HepG2 (cell line): Measurements from ENCODE around the gene LMNTD1. TPM values are rescaled to one million over a fixed set of nuclear protein-coding genes. Genes with fewer than 3 reads are reported as not detected.

Source experiments
- ATAC-seq: fragments of 200-7000 bp; cut with Tn5 transposase; 3 replicates; pipeline ENCODE4 v1.9.1; 2020; ENCODE audit warnings: mild to moderate bottlenecking, moderate library complexity
- BruUV-seq: library from RNA; stranded (reverse); fragments of 400-500 nt; replicated peaks from 2 replicates; lab custom pipeline; 2021; lab: Mats Ljungman, UMichigan
- CTCF ChIA-PET: fragments of 300-600 bp; formaldehyde crosslinking; extraction: SDS; loops from one replicate; lab custom pipeline; 2021; ENCODE audit warnings: low total read pairs, inconsistent platforms, low intra/inter-chr PET ratio; lab: Yijun Ruan, JAX
- POLR2A ChIA-PET: fragments of 350-600 bp; sonication (Branson Sonifier 250); formaldehyde crosslinking; loops from one replicate; lab custom pipeline; 2020; ENCODE audit warnings: antibody characterized with exemption, inconsistent platforms; lab: Yijun Ruan, JAX
- DNase-seq: peaks from one replicate; pipeline ENCODE4 v3.0.0-alpha.2; 2015; ENCODE audit warnings: low spot score
- FAIRE-seq: peaks from 3 replicates; lab custom pipeline; 2011; peaks lifted over from hg19 to GRCh38; lab: Jason Lieb, UNC
- H2AFZ ChIP-seq: one replicate; pipeline ENCODE4 v1.6.1; 2011; ENCODE audit warnings: low read length, inconsistent platforms
- H3K27ac ChIP-seq: fragments of 300-600 bp; 3 replicates; pipeline ENCODE4 v1.8.0; 2011; ENCODE audit warnings: mixed run types, mild to moderate bottlenecking, mixed read lengths, low read length, inconsistent platforms; ENCODE audit not compliant: insufficient read depth; ENCODE audit errors: extremely low read length
- H3K27me3 ChIP-seq, 2 experiments: fragments of 200-600 bp in 1 of 2; 2 replicates in 1 of 2; 3 replicates in 1 of 2; pipeline versions ENCODE4 v1.6.0 to v1.8.0; 2011; ENCODE audit warnings: low read length in 2 of 2, mild to moderate bottlenecking in 2 of 2, moderate library complexity in 2 of 2, inconsistent platforms in 1 of 2; ENCODE audit not compliant: insufficient read depth in 2 of 2, control insufficient read depth in 1 of 2
- H3K36me3 ChIP-seq, 2 experiments: fragments of 200-600 bp in 1 of 2; replicated peaks in 1 of 2; 2 replicates in 1 of 2; 3 replicates in 1 of 2; pipeline versions ENCODE4 v1.5.1 to v1.8.0; 2011; ENCODE audit warnings: low read length in 2 of 2, inconsistent platforms in 1 of 2; ENCODE audit not compliant: insufficient read depth in 2 of 2, control insufficient read depth in 1 of 2
- H3K4me1 ChIP-seq: 2 replicates; pipeline ENCODE4 v1.5.1; 2012; ENCODE audit warnings: low read length, inconsistent platforms; ENCODE audit not compliant: insufficient read depth
- H3K4me2 ChIP-seq: 2 replicates; pipeline ENCODE4 v1.6.0; 2011; ENCODE audit warnings: low read depth, low read length, inconsistent platforms
- H3K4me3 ChIP-seq, 3 experiments: fragments of 200-600 bp in 1 of 3; sonication (generic), shearing (Covaris generic) in 1 of 3; replicated peaks in 1 of 3; 2 replicates each; pipeline ENCODE4 v1.5.1; 2011 to 2016; ENCODE audit warnings: low read length in 3 of 3, inconsistent platforms in 2 of 3, low read depth in 2 of 3, mild to moderate bottlenecking in 2 of 3, control low read depth in 1 of 3, mixed read lengths in 1 of 3; ENCODE audit not compliant: insufficient read depth in 1 of 3
- H3K79me2 ChIP-seq: one replicate; pipeline ENCODE4 v1.6.1; 2011; ENCODE audit warnings: low read length, inconsistent platforms; ENCODE audit not compliant: insufficient read depth
- H3K9ac ChIP-seq: 2 replicates; pipeline ENCODE4 v1.6.0; 2011; ENCODE audit warnings: mild to moderate bottlenecking, low read depth, low read length, inconsistent platforms; ENCODE audit not compliant: insufficient read depth
- H3K9me3 ChIP-seq: 2 replicates; pipeline ENCODE4 v1.5.1; 2012; ENCODE audit warnings: mild to moderate bottlenecking, low read length
- H4K20me1 ChIP-seq: 2 replicates; pipeline ENCODE4 v1.6.0; 2011; ENCODE audit warnings: inconsistent platforms, mild to moderate bottlenecking, low read length, moderate library complexity; ENCODE audit not compliant: insufficient read depth
- AKAP8 ChIP-seq: sonication (generic); formaldehyde crosslinking; IDR thresholded peaks from 2 replicates; pipeline ENCODE4 v1.5.1; 2020; ENCODE audit warnings: mild to moderate bottlenecking, missing genetic modification reagents
- CHCHD3 ChIP-seq: sonication (generic); formaldehyde crosslinking; IDR thresholded peaks from 2 replicates; pipeline ENCODE4 v1.8.0; 2022; ENCODE audit warnings: mild to moderate bottlenecking, missing genetic modification reagents, moderate library complexity
- EZH2 ChIP-seq: conservative IDR thresholded peaks from 2 replicates; pipeline ENCODE4 v1.6.1; 2012; ENCODE audit warnings: mild to moderate bottlenecking, low read depth, low read length, moderate library complexity
- FOXK1 ChIP-seq: sonication (generic); formaldehyde crosslinking; IDR thresholded peaks from 2 replicates; pipeline ENCODE4 v1.4.0; 2020; ENCODE audit warnings: low read depth, missing genetic modification reagents, borderline replicate concordance
- KAT2B ChIP-seq: fragments of 150-350 bp; IDR thresholded peaks from 2 replicates; pipeline ENCODE4 v1.6.1; 2014; ENCODE audit warnings: low read depth, low read length, borderline replicate concordance
- POLR2A ChIP-seq, 2 experiments: IDR thresholded peaks; 2 replicates each; pipeline ENCODE4 v1.6.1; 2011; ENCODE audit warnings: low read depth in 2 of 2, low read length in 2 of 2, mild to moderate bottlenecking in 1 of 2, moderate library complexity in 1 of 2; ENCODE audit not compliant: insufficient read depth in 1 of 2
- RNF219 ChIP-seq: sonication (generic); formaldehyde crosslinking; IDR thresholded peaks from 2 replicates; pipeline ENCODE4 v1.5.0; 2020; ENCODE audit warnings: mild to moderate bottlenecking, missing genetic modification reagents
- ZNF335 ChIP-seq: sonication (generic); formaldehyde crosslinking; IDR thresholded peaks from 2 replicates; pipeline ENCODE4 v1.4.0; 2020; ENCODE audit warnings: missing genetic modification reagents
- ZNF501 ChIP-seq: sonication (generic); formaldehyde crosslinking; IDR thresholded peaks from 2 replicates; pipeline ENCODE4 v1.5.1; 2020; ENCODE audit warnings: mild to moderate bottlenecking, moderate library complexity, missing genetic modification reagents
- ZNF766 ChIP-seq: sonication (generic); formaldehyde crosslinking; IDR thresholded peaks from 2 replicates; pipeline ENCODE4 v1.5.0; 2020; ENCODE audit warnings: missing genetic modification reagents, borderline replicate concordance
- ZSCAN12 ChIP-seq: sonication (generic); formaldehyde crosslinking; IDR thresholded peaks from 2 replicates; pipeline ENCODE4 v1.9.0; 2021; ENCODE audit warnings: mild to moderate bottlenecking, missing genetic modification reagents
- WGBS: methylation state at CpG from one replicate; pipeline ENCODE4 v1.1.6; 2017; ENCODE audit warnings: low lambda C conversion rate; 5-methylcytosine and 5-hydroxymethylcytosine counted together
- in situ Hi-C: cut with HindIII; loops from 2 replicates; pipeline ENCODE4 v1.10.0; 2017; ENCODE audit warnings: low pct_unique_long_range_greater_than_20kb; ENCODE audit not compliant: extremely low pct_ligation_motif_present
- intact Hi-C: fragments of 100-400 bp; cut with micrococcal nuclease; formaldehyde crosslinking; loops from one replicate; pipeline ENCODE4 v1.10.0; 2022; ENCODE audit not compliant: unreplicated experiment
- polyA plus RNA-seq, 8 experiments: library from polyadenylated mRNA; depleted of rRNA in 3 of 8; stranded (reverse) in 7 of 8; unstranded in 1 of 8; fragments of >200 nt; fragmentation: Illumina TruSeq in 4 of 8; extraction: Trizol in 4 of 8; gene quantifications; 2 replicates each; pipeline versions ENCODE4 v1.2.1 to v1.2.3, GENCODE V29; 2011 to 2016; ENCODE audit warnings: low read depth in 4 of 8, missing spikeins in 1 of 8, mixed read lengths in 1 of 8; ENCODE audit not compliant: insufficient read depth in 1 of 8
- total RNA-seq, 5 experiments: library from RNA; depleted of rRNA; stranded (reverse); fragments of >200 nt; fragmentation: Illumina TruSeq; extraction: Trizol; gene quantifications; 2 replicates each; pipeline ENCODE4 v1.2.3, GENCODE V29; 2016; ENCODE audit warnings: low read depth in 1 of 5

Gene LMNTD1
- total and polyA plus RNA-seq, 2 of the 13 experiments (the other 11 are each of a cell fraction or from before 2014, with no cell fraction given): not detected

GRCh38 chr12:25504744-25505143 lies 48.3 kb downstream of the LMNTD1 start:
- no peaks in the 10 kb centered on the region for H3K36me3 ChIP-seq
- no peaks in the 10 kb centered on the region for H3K9me3 ChIP-seq
- no peaks in the 10 kb centered on the region for H3K27me3 ChIP-seq
- no peak for DNase-seq
- no peak for FAIRE-seq
- in situ Hi-C loops (no loop called here), intact Hi-C loops (no loop called here)
- BruUV-seq: no TSS peak
- no peak overlapping the region for H2AFZ ChIP-seq
- no peaks in the 10 kb centered on the region; the same call in 1 of the 2 replicates for H3K4me1 ChIP-seq
- H3K79me2 ChIP-seq: no peaks in the 10 kb centered on the region
- ChIA-PET POLR2A (no interaction called here), CTCF (no interaction called here)
- ATAC-seq: no peak
- H3K27ac ChIP-seq: no peak overlapping the region
- H3K4me3 ChIP-seq: no peak overlapping the region
- no peak for TF ChIP-seq EZH2
- no peak for TF ChIP-seq ZNF335
- TF ChIP-seq ZNF501 (CRISPR knock-in tag): no peak
- no peak for TF ChIP-seq ZNF766 (CRISPR knock-in tag)
- TF ChIP-seq FOXK1 (CRISPR knock-in tag): no peak
- TF ChIP-seq RNF219: no peak
- no peak for TF ChIP-seq ZSCAN12
- TF ChIP-seq AKAP8 (CRISPR knock-in tag): no peak
- no peak for TF ChIP-seq POLR2A (IDR thresholded peaks at IDR 0.05; ENCODE audit: insufficient read depth in 1 of 2, low read depth in 2 of 2, low read length in 2 of 2)
- TF ChIP-seq CHCHD3 (CRISPR knock-in tag): no peak
- TF ChIP-seq KAT2B: no peak
- no peak overlapping the region for H3K4me2 ChIP-seq
- 41% methylated on average over 1 of the region's 1 CpG for WGBS
- H4K20me1 ChIP-seq: no peaks in the 10 kb centered on the region
- no peak overlapping the region for H3K9ac ChIP-seq
